Testis (tissue), 3 donors: ENCODE results near the gene NRXN3. TPM values are rescaled to one million over a fixed set of nuclear protein-coding genes. Genes with fewer than 3 reads are reported as not detected.

Source experiments
- DNase-seq: peaks from one replicate; pipeline ENCODE4 v3.0.0-alpha.2; 2019
- H3K27ac ChIP-seq, 2 donors: fragments of 200-600 bp; sonication (generic); one replicate each; pipeline ENCODE4 v1.5.1; 2019
- H3K27me3 ChIP-seq: fragments of 200-600 bp; sonication (generic); one replicate; pipeline ENCODE4 v1.5.1; 2019
- H3K36me3 ChIP-seq: fragments of 200-600 bp; sonication (generic); one replicate; pipeline ENCODE4 v1.5.1; 2017; ENCODE audit warnings: low read depth; ENCODE audit errors: missing control alignments
- H3K4me1 ChIP-seq: fragments of 200-600 bp; sonication (generic); one replicate; pipeline ENCODE4 v1.5.1; 2019
- H3K4me3 ChIP-seq, 2 donors: fragments of 200-600 bp; sonication (generic); one replicate each; pipeline ENCODE4 v1.5.1; 2017 to 2019
- H3K9me3 ChIP-seq: fragments of 200-600 bp; sonication (generic); one replicate; pipeline ENCODE4 v1.5.1; 2017
- POLR2A ChIP-seq: fragments of 450-650 bp; IDR thresholded peaks from one replicate; pipeline ENCODE4 v1.6.1; 2017; ENCODE audit warnings: antibody characterized with exemption, mild to moderate bottlenecking, moderate library complexity
- WGBS, 2 donors: methylation state at CpG; one replicate each; pipeline ENCODE4 v1.1.5; 2018; 5-methylcytosine and 5-hydroxymethylcytosine counted together
- intact Hi-C: fragments of 100-400 bp; cut with DNase I; formaldehyde crosslinking; loops from one replicate; pipeline ENCODE4 v1.15.1; 2023; ENCODE audit warnings: low total_unique reads
- polyA plus RNA-seq: library from polyadenylated mRNA; stranded (reverse); fragments of 350-450 nt; fragmentation: Illumina TruSeq; extraction: RNeasy Lipid Tissue Mini Kit (QIAGEN cat#74804); gene quantifications from one replicate; pipeline ENCODE4 v1.2.3, GENCODE V29; 2014; ENCODE audit warnings: low read depth, low replicate concordance; ENCODE audit not compliant: insufficient read depth
- total RNA-seq, 2 donors: library from RNA; depleted of rRNA; stranded (reverse); fragments of >200 nt; gene quantifications; one replicate each; pipeline ENCODE4 v1.2.3, GENCODE V29; 2016
- TF ChIP-seq, protein P1 (sequence below), 3 experiments: fragments of 450-650 bp in 2 of 3; fragments of 200-600 bp in 1 of 3; sonication (generic) in 1 of 3; IDR thresholded peaks; one replicate each; pipeline ENCODE4 v1.5.1; 2016 to 2019; ENCODE audit warnings: antibody characterized with exemption in 3 of 3, mild to moderate bottlenecking in 2 of 3, moderate library complexity in 1 of 3

NRXN3 gene
- total and polyA plus RNA-seq, 3 donors from 2014 or later, result 3.5 to 8.0 (median 3.9) TPM

DNA sequence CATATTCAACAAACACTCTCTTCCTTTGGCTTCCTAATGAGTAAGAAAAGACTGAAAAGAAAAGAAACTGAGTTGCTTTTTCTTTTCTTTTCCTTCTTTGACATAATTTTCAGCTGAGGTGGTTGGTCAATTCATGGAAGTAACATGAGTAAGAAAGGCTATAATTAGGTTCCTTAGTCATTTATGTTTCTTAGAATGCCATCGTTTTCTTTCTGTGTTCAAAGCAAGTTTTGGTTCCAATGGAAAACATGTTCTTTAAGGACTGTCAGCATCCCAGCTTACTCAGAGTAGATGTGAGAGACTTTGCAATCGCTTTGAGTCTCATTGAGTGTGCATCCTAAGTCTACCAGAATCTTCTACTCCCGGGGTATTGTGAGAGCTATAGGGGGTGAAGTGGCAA is 1158.7 kb downstream of the NRXN3 start:
- 86% methylated on average over 3 of the region's 3 CpGs for whole genome bisulfite sequencing, 2 donors
- no peaks in the 10 kb centered on the region for H3K27me3 ChIP-seq
- no peak for DNase-seq
- H3K4me1 ChIP-seq, result peaks cover 3% of the 10 kb centered on the region
- no peak for TF ChIP-seq POLR2A
- TF ChIP-seq, protein P1, sequence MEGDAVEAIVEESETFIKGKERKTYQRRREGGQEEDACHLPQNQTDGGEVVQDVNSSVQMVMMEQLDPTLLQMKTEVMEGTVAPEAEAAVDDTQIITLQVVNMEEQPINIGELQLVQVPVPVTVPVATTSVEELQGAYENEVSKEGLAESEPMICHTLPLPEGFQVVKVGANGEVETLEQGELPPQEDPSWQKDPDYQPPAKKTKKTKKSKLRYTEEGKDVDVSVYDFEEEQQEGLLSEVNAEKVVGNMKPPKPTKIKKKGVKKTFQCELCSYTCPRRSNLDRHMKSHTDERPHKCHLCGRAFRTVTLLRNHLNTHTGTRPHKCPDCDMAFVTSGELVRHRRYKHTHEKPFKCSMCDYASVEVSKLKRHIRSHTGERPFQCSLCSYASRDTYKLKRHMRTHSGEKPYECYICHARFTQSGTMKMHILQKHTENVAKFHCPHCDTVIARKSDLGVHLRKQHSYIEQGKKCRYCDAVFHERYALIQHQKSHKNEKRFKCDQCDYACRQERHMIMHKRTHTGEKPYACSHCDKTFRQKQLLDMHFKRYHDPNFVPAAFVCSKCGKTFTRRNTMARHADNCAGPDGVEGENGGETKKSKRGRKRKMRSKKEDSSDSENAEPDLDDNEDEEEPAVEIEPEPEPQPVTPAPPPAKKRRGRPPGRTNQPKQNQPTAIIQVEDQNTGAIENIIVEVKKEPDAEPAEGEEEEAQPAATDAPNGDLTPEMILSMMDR (IDR thresholded peaks at IDR 0.05), result no peak
- H3K36me3 ChIP-seq, result no peaks in the 10 kb centered on the region
- H3K9me3 ChIP-seq, result no peaks in the 10 kb centered on the region
- no peak overlapping the region for H3K27ac ChIP-seq
- H3K4me3 ChIP-seq, result no peak overlapping the region
- intact Hi-C loops, result no loop called here

- 64 to 68% methylated on average over 4 of the region's 4 CpGs for WGBS, 2 donors
Observed at GRCh38 chr14:79331830-79332229, 1161.7 kb downstream of the NRXN3 start.

GRCh38 chr14:79332504-79333197 is 1162.5 kb downstream of the NRXN3 start:
- WGBS, 2 donors, result 36 to 40% methylated on average over 7 of the region's 7 CpGs
- Histone ChIP-seq H3K4me3 (no peak overlapping the region), H3K27ac (peak overlapping the region in 1 of 2 donors; percentile 0), H3K27me3 (no peaks in the 10 kb centered on the region), H3K4me1 (peaks cover 3% of the 10 kb centered on the region), H3K9me3 (no peaks in the 10 kb centered on the region), H3K36me3 (no peaks in the 10 kb centered on the region)
- DNase-seq, result no peak
- TF ChIP-seq, protein P1 (IDR thresholded peaks at IDR 0.05), result no peak
- TF ChIP-seq POLR2A, result no peak
- intact Hi-C loops, result no loop called here

More at GRCh38 chr14:79331830-79332229, 1161.7 kb downstream of the NRXN3 start:
- Histone ChIP-seq H3K4me1 (peaks cover 3% of the 10 kb centered on the region), H3K4me3 (no peak overlapping the region), H3K9me3 (no peaks in the 10 kb centered on the region), H3K27me3 (no peaks in the 10 kb centered on the region), H3K36me3 (no peaks in the 10 kb centered on the region), H3K27ac (no peak overlapping the region)
- TF ChIP-seq POLR2A, result no peak
- TF ChIP-seq, protein P1 (IDR thresholded peaks at IDR 0.05), result no peak
- intact Hi-C loops, result no loop called here
- no peak for DNase-seq

DNA sequence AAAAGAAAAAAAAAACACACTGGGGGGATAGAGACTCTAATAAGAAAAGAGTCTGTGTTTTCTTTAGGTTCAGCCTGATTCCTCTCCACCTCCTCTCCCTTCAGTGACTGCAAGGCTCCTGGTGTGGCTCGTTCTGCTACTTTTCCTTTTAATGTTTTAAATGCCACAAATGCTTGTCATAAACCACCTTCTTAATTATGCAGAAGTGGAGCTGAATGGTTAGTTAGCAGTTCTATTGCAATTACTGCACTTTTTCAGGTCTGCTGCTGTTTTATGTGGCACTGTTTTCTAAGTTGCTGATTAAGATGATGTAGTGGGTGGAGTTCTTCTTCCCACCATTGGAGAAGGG is 1163.0 kb downstream of the NRXN3 start:
- peak overlapping the region in 1 of 2 donors; percentile 0 for H3K27ac ChIP-seq
- H3K4me3 ChIP-seq, result no peak overlapping the region
- H3K36me3 ChIP-seq, result no peaks in the 10 kb centered on the region
- H3K4me1 ChIP-seq, result peaks cover 3% of the 10 kb centered on the region
- H3K9me3 ChIP-seq, result no peaks in the 10 kb centered on the region
- TF ChIP-seq POLR2A, result no peak
- TF ChIP-seq, protein P1 (IDR thresholded peaks at IDR 0.05), result no peak
- no peaks in the 10 kb centered on the region for H3K27me3 ChIP-seq
- intact Hi-C loops, result no loop called here
- WGBS, 2 donors, result 38 to 40% methylated on average over 1 of the region's 1 CpG
- no peak for DNase-seq

- H3K36me3 ChIP-seq, result no peaks in the 10 kb centered on the region
- H3K4me3 ChIP-seq, result no peak overlapping the region
- H3K27ac ChIP-seq, result no peak overlapping the region
- H3K9me3 ChIP-seq, result no peaks in the 10 kb centered on the region
- DNase-seq, result no peak
- intact Hi-C loops, result no loop called here
- peaks cover 3% of the 10 kb centered on the region for H3K4me1 ChIP-seq
- whole genome bisulfite sequencing, 2 donors, result 68 to 73% methylated on average over 2 of the region's 2 CpGs
- H3K27me3 ChIP-seq, result no peaks in the 10 kb centered on the region
- no peak for TF ChIP-seq POLR2A
- TF ChIP-seq, protein P1 (IDR thresholded peaks at IDR 0.05), result no peak
Observed at GRCh38 chr14:79334272-79334671, 1164.1 kb downstream of the NRXN3 start.
